HG03378 (cell line): ENCODE results near the gene CCL25.
"Not testable (repeated sequence)": the region's sequence is repeated elsewhere in the genome, so short reads cannot be mapped to it uniquely, and the experiment has no call there.

Experiments
- ATAC-seq: cut with Tn5 transposase; IDR thresholded peaks from one replicate; pipeline ENCODE4 v1.9.1; 2021; ENCODE audit warnings: mild to moderate bottlenecking, moderate library complexity; ENCODE audit not compliant: unreplicated experiment

The CCL25 gene

DNA sequence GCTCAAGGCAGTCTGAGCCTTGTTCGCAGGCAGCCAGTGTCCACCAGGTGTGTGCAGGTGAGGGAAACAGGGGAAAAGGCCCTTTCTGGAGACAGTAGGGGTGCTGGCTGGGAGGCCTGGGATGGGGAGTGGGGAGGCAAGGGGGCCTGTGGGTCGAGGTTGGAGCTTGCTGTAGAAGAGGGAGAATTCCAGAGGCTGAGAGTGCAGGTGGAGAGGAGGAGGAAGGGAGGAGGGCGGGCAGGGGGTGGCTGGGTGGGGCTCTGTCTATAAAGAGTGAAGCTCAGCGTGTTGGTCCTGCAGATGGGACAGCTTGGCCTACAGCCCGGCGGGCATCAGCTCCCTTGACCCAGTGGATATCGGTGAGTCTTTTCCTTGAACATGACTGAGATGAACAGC, at the start of gene CCL25:
Gene CCL25 (plus strand): TSS at position 297 of the 396 bp plus-strand sequence. CDS start 290 bp downstream, outside the sequence.
- ATAC-seq, result no peak

- no peak for ATAC-seq
Measured at GRCh38 chr19:8004001-8004400, 48.6 kb upstream of the CCL25 start.

DNA sequence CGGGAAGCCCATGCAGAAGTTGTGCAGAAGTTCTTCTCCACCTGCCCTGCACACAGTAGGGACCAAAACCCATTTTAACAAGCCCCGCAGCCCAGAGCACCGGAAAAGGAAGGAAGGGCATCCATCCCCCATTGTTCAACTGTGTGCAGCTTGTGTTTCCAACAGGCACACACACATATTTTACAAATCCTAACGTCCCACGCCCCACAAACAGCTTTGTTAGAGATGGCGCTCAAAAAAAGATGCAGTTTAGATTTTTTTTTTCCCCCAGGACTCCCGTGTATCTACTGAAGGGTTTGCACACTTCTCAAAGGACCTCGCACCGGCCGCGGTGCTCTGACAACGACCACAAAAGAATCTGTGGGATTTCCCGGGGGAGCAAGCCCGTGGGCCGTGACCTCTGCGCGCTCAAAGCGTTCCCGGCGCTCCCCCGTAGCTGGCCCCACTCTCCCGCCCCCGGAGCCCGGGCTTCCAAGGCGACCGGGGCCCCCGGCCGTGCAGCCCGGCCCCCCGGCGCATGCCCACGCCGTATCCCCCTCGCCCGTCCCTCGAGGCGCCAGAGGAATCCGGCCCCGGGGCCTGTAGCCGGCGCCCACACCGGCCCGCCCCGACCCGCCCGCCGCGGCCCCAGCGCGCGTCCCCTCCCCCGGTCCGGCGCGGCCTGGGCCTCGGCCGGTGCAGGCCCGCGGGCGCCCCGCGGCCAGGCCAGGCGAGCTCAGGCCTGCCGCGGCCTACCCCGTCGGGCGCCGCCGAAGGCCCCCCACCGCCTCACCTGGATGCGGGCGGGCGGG, 47.6 kb upstream of the CCL25 start:
- ATAC-seq, result no peak

- no peak for ATAC-seq
Measured at GRCh38 chr19:8005534-8006256, 46.9 kb upstream of the CCL25 start, which contains the start of gene ELAVL1. ELAVL1 (minus strand) TSS chr19:8005641; CDS start chr19:7991815, 13,826 bp downstream.

DNA sequence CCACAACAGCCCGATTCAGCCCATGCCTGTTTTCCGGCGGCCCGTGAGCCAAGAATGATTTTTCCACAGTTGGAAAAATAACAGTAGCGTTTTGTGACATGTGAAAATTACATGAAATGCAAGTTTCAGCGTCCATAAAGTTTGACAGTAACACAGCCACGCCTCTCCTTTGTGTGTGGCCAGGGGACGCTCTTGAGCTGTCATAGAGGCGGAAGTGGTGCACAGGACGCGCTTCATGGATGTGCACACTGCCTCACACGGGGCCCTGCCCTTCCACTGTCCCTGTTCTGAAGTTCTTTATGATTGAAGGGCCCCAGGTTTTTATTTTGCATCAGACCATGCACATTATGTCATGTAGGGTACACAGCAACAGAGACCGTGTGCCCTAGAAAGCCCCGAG, 34.8 kb upstream of the CCL25 start:
- ATAC-seq, result no peak

DNA sequence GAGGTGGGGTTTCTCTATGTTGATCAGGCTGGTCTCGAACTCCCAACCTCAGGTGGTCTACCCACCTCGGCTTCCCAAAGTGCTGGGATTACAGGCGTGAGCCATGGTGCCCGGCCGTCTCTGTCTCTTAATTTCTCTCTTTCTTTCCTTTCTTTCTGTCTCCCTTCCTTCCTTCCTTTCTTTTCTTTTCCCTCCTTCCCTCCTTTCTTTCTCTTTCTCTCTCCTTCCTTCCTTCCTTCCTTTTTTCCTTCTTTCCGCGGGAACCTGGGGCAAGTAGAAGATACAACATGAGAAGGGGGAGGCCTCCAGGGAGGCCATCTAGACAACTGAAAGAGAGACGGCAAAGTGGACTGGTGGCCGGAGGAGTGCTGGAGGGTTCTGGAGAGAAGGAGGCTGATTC, 31.9 kb upstream of the CCL25 start:
- ATAC-seq, result no peak

GRCh38 chr19:8021374-8021773, 31.2 kb upstream of the CCL25 start:
- ATAC-seq, result no peak

- no peak for ATAC-seq
Measured at GRCh38 chr19:8022275-8022674, 30.3 kb upstream of the CCL25 start.

GRCh38 chr19:8023371-8023770, 29.2 kb upstream of the CCL25 start:
- ATAC-seq, result no peak

GRCh38 chr19:8024256-8024655, 28.3 kb upstream of the CCL25 start:
- ATAC-seq, result not testable (repeated sequence)

DNA sequence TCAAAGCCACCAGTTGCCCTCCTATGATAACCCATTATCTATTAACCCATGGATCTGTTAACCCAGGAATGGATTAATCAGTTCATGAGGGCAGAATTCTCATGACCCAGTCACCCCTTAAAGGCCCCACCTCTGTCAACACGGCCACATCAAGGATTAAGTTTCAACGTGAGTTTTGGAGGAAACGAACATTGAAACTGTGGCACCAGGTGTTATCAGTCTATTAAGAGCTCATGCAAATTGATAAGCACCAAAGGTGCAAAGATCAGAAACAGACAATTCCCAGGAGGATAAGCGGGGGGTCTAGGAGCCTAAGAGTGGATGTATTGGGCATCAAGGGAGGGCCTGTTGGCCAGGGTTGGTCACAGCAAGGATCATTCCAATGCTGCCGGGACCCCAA, 27.2 kb upstream of the CCL25 start:
- ATAC-seq, result no peak

DNA sequence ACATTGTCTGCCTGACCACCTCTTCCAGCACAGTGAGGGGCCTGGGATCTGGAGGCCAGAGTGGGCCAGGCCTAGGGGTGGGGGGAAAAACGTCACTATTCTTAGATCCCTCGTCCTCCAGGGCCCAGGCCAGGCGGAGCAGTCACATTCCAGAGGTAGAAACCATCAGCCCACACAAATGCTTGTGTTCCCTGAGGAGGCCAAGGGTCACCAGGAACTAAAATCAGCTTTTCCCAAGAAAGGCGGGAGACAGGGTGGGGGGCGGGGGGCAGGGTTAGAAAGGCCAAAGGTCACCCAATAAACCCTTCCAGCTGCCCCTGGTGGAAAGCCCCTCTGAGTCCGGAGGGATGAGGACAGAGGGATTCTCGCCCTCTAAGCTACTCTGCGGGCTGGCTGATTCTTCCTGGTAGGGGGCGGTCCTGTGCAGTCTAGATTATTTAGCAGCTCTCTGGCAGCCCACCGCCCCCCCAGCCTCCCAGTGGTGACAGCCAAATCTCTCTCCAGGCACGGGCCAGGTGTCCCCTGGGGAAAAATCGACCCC, 23.5 kb upstream of the CCL25 start:
- no peak for ATAC-seq

- no peak for ATAC-seq
Measured at GRCh38 chr19:8030960-8031359, 21.6 kb upstream of the CCL25 start.

GRCh38 chr19:8033287-8034177, 19.0 kb upstream of the CCL25 start:
- ATAC-seq, result not testable (repeated sequence)

DNA sequence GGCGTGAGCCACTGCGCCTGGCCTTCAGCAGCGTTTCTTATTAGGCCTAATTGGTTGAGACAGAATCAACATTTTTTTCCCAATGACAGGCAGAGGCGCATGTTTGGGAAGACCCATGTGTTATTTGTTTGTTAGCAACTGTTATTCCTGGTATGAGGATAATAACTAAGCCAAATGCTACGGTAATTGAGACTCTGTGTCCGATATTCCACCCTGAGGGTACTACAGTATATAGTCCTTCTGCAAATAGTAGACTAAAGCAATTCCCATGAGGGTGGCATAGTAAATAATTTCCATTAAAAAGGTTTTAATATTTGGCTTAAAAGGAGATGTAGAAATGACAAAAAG, 18.4 kb upstream of the CCL25 start:
- ATAC-seq, result no peak

DNA sequence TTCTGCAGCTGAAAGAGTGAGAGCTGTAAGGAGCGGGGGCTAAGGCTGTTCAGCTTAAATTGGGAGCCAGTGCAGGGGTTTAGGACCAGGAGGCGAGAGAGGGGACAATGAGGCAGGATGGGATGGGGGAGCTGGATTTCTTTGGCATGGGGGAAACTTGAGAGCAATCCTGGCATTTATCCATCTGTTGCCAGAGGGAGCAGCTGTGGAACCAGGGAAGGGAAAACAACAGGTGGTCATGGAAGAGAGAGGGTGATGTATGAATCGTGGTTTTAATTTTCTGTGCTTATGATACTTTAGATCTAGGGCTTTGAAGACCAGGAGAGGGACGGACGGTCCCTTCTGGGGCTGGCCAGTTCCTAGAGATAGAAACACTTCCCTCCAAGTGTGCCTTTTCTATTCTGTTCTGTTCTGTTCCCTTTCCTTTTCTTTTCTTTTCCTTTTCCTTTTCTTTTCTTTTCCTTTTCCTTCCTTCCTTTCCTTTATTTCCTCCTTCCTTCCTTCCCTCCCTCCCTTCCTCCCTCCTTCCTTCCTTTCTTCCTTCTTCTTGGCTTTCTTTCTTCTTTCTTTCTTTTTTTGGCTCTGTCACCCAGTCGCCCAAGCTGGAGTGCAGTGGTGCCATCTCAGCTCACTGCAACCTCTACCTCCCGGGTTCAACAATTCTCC, 16.0 kb upstream of the CCL25 start:
- ATAC-seq, result no peak

GRCh38 chr19:8038815-8039214, 13.7 kb upstream of the CCL25 start:
- ATAC-seq, result no peak

GRCh38 chr19:8039231-8039630, 13.3 kb upstream of the CCL25 start:
- no peak for ATAC-seq

DNA sequence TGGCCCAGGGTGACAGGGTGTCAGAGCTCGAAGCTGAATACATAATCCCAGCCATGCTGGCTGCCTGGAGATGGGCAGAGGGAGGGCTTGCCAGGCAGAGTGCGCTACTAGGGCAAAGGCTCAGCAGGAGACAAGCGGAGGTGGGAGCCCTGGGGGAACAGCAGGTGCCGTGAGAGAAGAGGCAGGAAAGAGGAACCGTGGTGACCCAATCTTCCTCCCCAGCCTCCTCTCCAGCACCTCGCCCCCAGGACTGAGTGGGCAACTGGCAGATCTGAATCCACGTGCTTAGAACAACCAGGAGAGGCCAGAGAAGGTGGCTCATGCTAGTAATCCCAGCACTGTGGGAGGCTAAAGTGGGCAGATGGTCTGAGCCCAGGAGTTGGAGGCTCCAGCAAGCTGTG, 11.0 kb upstream of the CCL25 start:
- no peak for ATAC-seq

- no peak for ATAC-seq
Measured at GRCh38 chr19:8042900-8043299, 9.7 kb upstream of the CCL25 start.

DNA sequence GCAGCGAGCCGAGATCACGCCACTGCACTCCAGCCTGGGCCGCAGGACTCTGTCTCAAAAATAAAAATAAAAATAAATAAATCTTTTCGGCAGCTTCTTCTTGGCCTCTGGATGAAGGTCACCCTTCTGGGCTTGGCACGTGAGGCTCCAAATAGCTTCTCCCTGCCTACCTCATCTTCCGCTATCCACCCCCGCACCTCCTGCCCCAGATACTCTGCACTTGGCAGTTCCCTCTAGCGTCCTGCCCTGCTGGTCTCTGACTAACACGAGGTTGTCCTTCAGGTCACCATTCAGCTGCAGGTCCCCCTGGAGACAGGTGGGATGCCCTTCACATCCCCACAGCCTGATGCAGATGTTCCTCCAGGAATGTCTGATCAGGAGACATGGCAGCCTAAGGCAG, 8.5 kb upstream of the CCL25 start:
- ATAC-seq, result no peak
